DMS 273 treated with DMSO at 0.1 percent for 48 hours (cell line): ENCODE results near the gene BACE2.

Source experiments
- DNase-seq: peaks from one replicate; lab custom pipeline; 2025; lab: John Stamatoyannopoulos, UW

BACE2 gene

DNA sequence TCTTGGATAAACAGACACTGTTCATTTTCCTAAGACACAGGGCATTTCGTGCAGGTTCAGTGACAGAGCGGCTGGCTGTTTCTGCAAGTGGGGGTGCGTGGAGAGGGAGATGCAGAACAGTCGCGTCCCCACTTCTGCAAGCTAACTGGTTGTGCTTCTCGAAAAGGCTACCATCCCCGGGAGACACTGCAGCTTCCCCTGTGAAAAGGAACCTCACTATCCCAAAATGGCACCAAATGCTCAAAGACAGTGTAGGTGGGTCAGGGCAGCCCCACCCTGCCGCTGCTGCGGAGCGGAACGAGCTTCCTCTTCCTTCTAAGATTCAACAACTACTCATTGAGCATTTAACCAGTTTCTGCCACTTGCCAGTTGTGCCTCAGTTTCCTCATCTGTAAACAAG, 19.2 kb upstream of the BACE2 start:
- DNase-seq: no peak

DNA sequence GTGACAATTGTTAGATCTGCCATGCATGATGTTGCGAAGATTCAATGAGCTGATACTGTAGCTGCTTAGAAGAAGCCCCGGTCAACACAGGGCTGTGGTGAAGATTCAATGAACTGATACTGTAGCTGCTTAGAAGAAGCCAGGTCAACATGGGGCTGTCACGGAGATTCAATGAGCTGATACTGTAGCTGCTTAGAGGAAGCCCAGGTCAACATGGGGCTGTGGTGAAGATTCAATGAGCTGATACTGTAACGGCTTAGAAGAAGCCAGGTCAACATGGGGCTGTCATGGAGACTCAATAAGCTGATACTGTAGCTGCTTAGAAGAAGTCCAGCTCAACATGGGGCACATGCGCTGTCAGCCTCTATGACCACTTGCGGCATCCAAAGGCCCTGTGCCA, 18.8 kb upstream of the BACE2 start:
- no peak for DNase-seq

DNA sequence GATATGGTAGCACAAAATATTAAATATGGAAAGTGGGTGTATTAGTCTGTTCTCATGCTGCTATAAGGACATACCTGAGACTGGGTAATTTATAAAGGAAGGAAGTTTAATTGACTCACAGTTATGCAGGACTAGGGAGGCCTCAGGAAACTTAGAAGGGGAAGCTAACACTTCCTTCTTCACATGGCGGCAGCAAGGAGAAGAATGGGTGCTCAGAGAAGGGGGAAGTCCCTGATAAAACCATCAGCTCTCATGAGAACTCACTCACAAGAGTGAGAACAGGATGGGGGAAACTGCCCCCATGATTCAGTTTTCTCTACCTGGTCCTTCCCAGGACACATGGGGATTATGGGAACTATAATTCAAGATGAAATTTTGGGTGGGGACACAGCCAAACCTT, 15.8 kb upstream of the BACE2 start:
- DNase-seq: no peak

DNA sequence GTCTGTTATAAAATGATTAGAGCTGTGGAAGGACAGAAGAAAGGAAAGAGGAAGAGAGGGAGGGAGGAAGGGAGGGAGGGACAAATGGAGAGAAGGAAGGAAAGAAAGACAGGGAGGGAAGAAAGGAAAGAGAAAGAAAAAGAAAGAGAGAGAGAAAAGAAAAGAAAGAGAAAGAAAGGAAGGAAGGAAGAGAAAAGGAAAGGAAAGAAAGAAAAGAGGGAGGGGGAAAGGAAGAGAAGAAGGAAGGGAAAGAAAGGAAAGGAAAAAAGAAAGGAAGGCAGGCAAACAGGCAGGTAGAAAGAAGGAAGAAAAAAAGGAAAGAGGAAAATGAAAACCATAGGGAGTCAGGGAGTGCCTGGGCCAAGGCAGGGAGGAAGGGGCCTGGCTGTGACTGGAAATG, 14.5 kb upstream of the BACE2 start:
- no peak for DNase-seq

DNA sequence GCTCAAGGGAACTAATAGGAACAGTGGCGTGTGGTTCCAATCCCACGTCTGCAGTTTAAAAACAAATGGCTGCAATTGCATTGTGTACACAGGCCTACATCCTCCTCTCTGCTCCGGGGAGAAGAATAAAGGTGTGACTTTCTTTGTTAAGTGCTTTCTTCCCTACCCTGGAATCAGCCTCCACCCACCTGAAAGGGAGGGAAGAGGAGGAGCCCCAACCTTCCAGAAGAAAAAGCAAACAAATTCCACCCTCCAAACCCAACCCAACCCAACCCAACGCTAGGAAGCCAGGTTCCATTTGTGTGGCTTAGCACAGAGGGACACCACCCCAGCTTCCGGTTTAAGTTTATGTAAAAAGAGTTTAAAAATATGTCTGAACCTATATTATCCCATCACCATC, 11.8 kb upstream of the BACE2 start:
- no peak for DNase-seq

DNA sequence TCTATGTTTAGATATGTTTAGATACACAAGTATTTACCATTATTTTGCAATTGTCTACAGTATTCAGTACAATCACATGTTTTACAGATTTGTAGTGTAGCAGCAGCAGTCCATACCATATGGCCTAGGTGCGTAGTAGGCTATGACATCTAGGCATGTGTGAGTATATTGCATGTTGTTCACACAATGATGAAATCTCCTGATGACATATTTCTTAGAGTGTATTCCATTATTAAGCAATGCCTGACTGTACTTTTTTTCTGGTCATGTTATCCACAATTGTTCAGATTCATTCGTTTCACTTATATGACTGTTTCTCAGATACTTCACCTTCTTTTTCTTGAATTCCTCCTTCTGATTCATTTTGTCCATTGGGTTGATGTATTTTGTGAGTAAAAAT, 9.9 kb upstream of the BACE2 start:
- no peak for DNase-seq

DNA sequence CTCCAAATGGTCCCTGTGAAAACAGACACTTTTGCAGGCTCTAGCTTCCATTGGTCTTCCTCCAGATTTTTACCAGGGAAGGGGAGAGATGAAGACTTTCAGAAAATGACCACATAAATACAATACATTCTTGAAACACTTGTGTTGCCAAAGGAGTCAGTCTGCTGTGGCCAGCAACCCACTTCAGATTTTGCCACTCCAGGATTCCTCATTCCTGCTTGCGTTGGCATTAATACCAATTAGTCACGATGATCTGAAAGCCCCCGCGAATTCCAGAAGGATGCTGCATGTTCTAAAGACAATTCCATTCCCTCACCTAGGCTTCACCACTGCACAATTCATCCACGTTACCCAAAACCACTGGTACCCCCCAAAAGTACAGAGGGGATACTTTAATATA, 7.9 kb upstream of the BACE2 start:
- no peak for DNase-seq

DNA sequence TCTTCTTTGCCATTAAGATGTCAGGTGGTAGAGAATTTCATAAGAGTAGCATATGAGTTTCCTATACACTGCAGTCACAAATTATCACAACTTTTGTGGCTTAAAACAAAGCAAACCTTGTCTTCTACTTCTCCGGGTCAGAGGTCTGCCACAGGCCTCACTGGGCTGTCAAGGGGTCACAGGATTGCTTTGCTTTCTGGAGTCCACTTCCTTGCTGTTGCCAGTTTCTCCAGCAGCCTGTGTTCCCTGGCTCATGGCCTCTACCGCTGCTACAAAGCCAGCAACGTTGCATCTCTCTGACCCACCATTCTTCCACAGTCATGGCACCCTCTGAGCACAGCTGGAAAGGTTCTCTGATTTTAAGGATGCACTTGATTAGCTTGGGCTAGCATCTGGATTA, 6.5 kb upstream of the BACE2 start:
- no peak for DNase-seq

DNA sequence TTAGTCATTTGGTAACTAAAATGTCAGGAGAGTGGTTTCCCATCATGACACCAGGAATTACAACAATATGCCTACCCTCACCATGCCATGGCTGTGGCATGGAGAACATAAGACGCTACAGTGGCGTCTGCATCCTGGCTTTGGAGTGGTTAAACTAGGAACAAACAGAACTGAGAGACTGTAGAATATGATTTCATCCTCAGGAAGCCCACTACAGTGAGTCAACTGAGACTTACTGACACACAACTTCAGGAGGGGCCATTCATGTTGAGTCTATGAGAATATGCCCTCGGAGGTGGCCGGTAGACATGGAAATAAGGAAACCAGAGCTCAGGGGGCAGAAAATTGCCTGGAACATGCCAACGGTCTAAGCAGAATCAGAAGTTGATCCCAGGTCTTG, 5.9 kb upstream of the BACE2 start:
- no peak for DNase-seq

DNA sequence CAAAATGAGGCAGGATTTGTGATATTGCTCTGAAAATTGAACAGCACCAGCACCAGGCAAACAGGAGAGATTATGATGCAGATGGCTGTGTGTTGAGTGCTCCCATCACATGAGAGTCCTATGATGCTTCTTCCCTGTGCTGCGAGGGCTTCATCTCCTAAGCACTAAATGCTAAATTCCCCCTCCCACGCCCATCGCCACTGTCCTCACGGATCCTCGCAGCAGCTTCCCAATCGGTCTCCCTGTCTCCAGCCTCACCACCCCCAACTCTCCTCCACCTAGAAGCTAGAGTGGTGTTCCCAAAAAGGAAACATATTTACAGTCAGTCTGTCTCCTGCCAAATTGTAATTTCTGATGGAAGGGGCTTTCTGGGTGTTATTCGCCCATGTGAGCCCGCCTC, 4.9 kb upstream of the BACE2 start:
- DNase-seq: no peak

DNA sequence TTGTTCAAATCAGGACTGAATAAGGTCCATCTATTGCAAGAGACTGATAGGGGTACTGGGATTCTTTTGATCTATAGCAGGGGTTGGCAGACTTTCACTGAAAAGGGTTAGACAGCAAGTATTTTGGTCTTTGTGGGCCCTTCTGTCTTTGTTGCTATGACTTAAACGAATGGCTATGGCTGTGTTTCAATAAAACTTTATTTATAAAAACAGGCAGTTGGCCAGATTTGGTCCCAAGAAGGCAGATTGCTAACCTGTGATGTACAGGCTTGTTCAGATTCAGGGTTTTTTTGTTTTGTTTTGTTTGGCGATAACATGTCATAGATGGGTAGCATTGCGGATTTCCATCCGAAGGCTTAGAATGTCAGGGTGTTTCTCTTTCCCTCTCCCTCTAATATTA, 3.9 kb upstream of the BACE2 start:
- no peak for DNase-seq

DNA sequence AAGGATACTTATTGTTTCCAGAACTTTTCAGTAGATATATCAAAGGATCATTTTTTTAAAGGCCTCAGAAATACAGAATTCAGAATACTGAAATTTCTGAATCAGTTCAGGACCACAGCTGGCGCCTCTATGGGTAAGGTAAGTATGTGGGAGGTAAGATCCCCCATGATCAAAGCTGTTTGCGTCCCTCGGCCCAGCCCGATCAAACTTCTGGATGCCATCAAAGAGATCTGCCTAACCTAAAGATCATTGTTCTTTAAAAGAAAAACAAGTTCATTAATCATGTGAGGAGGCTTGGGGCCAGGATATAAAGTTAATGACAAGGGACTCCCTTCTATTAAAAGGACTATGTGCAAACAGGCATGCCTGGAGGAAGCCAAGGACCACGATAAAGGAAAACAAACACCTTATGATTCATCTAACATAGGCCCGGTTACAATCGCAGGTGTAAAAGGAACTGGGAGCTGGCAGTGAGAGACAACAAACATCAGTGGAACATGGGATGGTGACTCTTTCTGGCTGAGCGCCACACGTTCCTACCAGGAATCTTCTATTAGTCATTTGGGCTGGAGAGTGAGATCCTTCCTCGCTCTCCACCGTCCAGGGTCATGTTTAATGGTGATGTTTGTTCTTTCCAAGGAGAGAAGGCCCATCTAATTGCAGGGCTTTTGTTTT, 2.8 kb upstream of the BACE2 start:
- DNase-seq: no peak

DNA sequence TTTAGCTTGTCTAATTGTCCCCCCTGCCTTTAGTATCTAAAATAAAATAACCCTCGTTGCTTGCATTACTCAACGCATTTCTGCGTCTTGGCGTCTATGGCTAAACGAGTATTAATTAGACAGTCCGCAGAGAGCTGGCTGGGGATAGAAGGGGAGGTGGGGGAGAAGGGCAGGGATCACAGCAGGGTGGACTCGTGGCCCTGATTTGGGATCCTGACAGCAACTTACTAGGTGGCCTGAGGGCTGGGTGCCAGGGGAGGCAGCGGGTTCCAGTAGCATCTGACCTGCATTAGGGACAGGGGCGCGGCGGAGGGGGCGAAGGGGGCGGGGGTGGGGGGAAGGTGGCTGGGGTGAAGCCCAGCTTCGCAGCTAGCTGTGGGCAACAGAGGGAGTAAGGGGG, 1.1 kb upstream of the BACE2 start:
- no peak for DNase-seq

DNA sequence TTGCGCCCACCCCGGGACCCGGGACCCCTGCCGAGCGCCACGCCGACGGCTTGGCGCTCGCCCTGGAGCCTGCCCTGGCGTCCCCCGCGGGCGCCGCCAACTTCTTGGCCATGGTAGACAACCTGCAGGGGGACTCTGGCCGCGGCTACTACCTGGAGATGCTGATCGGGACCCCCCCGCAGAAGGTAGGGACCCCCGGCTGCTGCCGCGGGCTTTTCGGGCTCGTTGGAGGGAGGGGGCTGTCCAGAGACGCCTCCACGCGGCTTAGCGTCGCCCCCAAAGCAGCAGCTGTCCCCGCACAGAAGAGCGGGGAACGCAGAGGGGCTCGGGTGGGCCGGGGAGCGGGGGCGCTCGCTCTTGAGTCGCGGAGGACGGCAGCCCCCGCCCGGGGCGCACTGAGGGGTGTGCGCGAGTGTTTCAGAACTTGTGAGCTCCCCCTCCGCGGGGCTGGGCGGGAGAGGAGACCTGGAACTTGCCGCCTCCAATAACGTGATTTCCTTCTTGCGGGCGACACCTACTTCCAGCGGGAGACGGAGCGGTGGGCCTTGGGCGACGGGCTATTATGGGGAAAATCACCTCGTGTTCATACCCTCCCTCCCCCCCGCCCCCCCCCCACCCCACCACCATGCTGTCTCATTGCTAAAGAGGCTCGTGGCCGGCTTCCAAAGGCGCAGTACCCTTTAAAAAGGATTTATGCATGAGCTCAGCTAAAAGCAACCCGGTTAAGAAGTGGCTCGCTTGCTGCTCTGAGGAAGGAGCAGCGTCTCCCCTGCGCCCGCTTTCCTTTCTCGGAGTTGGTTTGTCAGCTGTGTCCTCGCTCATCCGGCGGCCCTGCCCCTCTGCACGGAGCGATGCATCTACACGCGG, 664 bp downstream of the BACE2 start:
- no peak for DNase-seq

DNA sequence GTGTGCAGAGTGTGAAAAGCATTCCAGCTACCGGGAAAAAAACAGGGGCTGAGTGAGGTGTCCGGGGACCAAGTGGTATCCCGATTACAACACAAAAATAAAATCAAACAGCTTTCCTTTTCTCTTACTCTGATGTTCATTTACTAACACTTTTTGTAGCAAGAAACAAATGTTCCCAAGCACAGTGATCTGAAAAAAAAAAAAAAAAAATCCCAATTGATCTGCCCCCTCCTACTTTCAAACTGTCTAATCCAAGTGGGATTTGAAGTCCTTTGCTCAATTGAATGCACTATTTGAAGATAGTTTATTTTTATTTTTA, 1.3 kb downstream of the BACE2 start:
- no peak for DNase-seq

DNA sequence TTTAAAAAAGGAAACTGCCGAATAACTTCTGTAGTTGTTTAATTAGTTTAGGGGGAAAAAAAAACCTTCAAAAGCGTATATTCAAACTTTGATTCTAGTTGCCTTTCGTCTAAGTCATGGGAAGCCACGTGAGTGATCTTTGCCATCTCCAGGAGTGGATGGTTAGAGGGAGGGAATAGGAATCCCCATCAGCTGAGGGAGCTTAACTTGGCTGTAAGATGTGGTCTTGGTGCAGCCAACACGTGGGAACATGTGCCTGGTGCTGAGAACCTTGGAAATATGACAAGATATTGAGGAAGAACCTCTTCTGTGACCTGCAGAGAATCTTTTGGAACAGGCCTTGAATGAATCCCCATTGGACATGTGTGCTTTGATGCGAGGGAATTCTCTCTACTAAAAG, 1.7 kb downstream of the BACE2 start:
- DNase-seq: no peak

DNA sequence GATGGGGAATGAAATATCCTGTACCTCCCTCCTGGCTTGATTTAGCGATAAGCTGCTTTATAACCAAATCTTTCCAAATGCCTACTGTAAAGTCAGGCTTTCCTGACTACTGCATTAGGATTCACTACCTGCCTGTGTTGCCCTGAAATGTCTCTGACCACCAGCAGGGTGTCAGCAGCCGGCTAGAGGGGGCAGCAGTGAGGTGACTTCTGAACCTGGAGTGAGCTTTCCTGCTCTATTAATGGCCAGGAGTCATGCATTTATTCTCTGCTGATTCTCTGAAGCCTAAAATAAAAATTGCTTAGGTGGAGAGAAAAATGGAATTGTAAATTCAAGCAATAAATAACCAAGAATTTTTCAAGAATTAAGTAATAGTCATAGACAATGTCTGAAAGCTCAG, 2.5 kb downstream of the BACE2 start:
- DNase-seq: no peak

DNA sequence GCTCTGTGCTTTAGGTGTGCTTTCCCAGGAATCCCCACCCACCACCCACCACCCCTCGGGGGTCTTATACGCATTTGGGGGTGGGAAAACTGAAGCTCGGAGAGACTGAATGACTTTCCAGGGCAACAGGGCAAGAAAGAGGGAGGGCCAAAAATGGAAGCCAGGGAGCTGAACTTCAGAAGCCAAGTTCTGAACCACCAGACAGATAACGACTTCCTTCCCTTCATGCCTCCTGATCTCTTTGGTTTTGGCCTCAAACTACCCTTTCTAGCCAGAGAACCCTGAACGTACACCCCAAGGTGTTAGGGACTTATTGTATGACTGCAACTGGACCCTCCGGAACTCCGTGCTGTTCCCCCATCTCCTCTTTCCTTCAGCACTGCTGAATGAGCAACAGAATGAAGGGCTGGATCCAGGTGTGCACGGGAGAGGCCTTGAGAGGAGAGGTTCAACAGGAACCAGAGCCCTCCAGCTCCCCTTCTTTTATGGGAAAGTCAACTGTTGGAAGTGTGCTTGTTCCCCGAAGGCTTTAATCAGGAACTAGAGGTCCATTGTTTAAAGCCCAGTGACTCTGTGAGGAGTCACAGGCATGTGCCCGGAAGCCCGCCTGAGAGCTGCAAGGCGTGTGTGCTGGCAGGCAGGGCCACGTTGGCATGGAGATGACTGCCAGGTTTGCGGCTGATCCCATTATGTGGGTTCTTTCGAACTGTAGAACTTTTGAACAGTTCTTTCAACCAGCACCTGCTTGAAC, 3.1 kb downstream of the BACE2 start:
- no peak for DNase-seq

DNA sequence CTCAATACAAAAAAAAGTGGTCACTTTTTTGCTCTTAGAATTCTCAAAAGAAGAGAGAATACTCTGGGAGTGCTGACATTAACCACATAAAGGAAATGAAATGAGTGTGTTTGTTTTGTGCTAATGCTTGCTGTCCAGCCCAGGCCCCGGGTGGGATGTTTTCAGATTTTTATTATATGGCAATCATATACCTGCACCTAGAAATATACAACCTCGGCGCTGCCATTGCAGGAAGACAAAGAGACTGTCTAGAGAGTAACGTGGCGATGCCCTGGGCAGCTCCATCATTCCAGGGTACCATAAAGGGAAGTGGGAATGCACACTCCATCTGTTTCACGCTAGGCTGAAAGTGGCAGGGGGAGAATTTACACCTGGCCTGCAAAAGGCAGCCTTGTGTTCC, 7.1 kb downstream of the BACE2 start:
- DNase-seq: no peak

DNA sequence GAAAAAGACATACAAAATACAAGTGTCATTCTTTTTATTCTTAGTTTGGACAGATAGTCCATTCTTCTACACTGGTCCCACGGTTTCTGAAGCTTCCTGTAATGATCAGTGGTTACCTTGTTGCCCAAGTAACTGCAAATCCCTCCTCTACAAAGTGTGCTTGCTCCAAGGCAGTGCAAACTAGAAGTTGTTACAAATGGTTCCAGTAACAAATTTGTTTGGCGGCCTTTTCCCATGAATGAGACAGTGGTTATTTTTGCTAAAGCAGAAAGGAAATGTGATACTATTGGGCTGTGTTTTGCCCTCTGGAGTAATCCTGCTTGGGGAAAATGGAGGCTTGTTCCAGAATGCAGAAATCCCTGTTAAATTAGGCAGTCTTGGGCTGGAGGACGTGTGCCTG, 8.9 kb downstream of the BACE2 start:
- DNase-seq: no peak

DNA sequence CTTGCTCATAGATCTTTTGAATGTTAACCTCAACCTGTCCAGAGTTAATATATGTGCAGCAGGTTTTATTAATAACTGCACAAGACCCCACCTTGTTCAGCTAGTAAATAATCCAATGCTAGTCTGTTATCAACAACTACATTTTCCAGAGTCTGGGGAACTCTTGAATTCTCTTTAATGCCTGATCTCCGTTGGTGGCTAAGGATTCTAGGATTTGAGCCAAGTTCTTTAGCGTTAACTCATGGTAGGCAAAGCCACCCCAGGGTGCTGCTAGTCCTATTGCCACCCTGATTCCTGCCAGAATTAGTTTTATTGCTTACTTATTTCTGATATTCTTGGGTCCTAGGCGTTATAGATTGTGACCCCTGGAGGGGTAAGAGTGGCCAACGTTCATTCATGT, 12.8 kb downstream of the BACE2 start:
- no peak for DNase-seq

DNA sequence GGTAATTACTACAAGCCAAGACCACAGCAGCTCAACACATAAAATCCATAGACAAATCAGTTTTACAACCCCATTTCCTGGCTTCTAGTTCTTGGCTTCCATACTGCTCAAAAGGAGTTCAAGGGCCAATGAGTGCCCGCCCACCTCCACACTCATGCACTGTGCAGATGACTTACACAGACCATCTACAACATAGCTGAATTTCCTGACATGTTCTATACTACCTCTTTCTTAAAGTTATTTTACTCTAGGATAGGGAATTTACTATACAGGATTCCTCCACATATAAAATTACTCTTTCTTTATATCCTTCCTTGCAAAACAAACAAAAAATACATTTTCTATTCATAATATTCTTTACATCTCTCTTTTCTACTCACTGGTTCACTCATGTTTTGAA, 14.6 kb downstream of the BACE2 start:
- DNase-seq: no peak

DNA sequence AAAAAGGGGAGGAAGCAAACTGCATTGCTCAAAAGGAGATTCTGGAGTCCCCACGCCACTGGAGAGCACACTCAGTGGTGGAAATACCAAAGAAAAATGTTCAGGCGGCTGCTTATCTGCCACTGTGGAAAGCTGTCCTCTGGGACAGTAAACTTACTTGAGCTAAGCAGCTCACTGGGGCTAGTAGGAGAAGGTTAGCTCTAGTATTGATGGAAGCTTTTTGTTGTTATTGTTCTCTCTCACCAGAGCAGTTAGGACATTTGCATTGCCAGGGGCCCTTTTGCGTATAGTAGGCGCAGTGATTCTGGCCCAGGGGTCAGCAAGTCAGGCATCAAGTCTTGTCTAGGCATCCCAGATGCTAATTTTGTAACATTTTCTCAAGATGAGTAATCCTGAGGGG, 15.6 kb downstream of the BACE2 start:
- no peak for DNase-seq
